Activated naive CD8-positive, alpha-beta T cell treated with anti-CD3 and anti-CD28 coated beads, Interleukin-2, amount 50 U/mL, for 16 hours (primary cell): ENCODE data around the gene ZNF175.
A peak's percentile ranks its signal among the peaks of the same experiment; 100 is the strongest.

Experiments used
- DNase-seq: peaks from one replicate; pipeline ENCODE4 v3.0.0-alpha.2; 2020; ENCODE audit warnings: low read depth, low spot score

Gene ZNF175

DNA sequence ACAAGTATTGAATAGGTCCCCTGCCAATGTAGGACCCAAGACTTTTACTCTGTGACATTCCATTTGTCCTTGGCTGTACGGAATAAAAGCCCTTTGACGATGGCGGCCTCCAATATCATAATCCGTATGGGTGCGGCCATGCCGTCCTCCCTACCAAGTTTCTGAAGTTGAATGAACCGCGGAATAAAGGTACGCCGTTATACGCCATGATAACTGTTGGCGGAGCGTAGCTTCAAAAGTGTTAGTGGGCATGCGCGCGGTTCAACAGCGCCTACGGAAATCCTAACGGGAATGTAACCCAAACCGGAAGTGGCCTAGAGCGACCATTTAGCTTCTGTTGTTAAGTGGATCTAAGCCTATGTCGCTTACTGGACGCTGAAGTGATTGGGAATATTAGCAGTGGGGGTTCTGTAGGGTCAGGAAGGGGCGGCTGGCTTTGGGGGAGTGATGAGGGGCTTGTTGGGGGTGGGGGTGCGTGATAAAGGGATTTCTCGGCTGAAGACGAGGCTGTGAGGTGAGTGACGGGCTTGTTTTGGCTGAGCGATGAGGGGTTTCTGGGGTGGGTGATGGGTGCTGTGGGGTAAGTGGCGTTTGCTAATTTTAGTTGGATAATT lies at the start of gene ZNF175:
Gene ZNF175, plus strand, starts transcription at position 322 of the 614 bp plus-strand sequence. CDS start 2,047 bp downstream, outside the sequence.
- peak; percentile 72 for DNase-seq

DNA sequence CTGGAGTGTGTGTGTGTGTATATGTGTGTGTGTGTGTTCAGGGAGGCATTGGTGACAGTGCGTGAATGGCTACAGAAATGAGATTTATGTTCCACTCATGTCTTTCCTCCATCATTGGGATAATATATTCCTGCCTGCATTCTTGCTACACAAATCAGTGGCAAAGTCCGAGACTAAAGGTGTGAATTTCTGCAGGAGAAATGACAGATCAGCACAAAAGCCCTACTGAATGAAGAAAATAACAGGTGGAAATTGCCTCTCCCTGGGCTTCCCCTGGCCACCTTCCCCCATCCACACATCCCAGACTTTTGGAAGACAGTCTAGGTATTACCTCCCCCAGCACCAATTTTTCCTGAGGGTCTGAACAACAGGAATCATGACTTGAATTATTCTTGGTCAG lies 49.7 kb upstream of the ZNF175 start:
- DNase-seq: no peak

- DNase-seq: no peak
Observed at GRCh38 chr19:51521781-51522180, 49.3 kb upstream of the ZNF175 start.

DNA sequence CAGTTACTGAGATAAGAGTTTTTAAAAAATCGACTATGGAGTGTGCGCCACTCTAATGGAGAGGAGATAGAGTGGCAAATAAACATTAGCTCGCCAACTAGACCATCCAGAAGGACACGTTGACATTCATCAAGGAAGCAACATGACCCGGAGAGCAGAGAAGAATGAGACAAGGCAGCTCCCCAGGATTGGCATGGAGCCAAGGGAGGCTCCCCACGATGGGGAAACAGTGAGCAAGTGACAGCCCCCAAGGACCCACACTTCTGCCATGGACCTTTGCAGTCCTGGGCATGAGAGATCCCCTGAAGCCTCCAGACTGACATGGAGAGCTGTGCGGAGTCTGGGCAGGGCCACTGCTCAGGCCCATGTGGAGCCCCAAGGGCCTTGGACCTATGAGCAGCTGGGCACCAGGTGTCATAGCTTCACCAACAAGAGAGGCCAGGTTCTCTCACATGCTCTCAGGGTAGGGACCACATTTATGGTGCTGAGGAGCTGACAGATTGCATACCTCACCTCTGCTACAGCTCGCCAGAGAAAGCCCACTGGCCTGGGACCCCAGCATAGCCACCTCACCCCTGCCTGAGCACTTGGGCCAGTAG lies 46.3 kb upstream of the ZNF175 start:
- no peak for DNase-seq

DNA sequence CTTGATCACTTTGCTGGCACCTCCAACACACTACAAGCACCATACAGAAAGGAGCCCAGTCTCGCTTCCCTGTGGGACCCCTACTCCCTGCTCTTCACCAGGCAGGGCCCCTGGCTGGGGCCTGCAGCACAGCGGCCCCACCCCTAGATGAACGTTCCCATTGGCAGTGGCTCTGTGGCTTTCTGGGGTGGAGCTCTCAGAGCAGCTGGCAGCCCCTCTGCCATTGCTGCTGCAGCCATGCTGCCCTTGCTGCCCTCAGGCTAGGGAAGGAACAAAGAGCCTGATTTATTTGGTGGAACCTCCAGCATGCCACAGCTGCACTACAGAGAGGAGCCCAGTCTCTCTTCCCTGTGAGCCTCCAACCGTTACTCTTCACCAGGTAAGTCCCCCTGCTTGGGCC lies 45.4 kb upstream of the ZNF175 start:
- no peak for DNase-seq

- DNase-seq: no peak
Observed at GRCh38 chr19:51529301-51529700, 41.8 kb upstream of the ZNF175 start.

- no peak for DNase-seq
Observed at GRCh38 chr19:51530616-51531015, 40.5 kb upstream of the ZNF175 start.

GRCh38 chr19:51531349-51532315 lies 39.5 kb upstream of the ZNF175 start, which contains the start of gene SIGLEC6:
SIGLEC6 (minus strand) TSS chr19:51531670; CDS start chr19:51531648, 22 bp downstream.
- DNase-seq: no peak

GRCh38 chr19:51535535-51535934 lies 35.5 kb upstream of the ZNF175 start:
- DNase-seq: no peak

- DNase-seq: no peak
Observed at GRCh38 chr19:51539821-51540366, 31.2 kb upstream of the ZNF175 start.

DNA sequence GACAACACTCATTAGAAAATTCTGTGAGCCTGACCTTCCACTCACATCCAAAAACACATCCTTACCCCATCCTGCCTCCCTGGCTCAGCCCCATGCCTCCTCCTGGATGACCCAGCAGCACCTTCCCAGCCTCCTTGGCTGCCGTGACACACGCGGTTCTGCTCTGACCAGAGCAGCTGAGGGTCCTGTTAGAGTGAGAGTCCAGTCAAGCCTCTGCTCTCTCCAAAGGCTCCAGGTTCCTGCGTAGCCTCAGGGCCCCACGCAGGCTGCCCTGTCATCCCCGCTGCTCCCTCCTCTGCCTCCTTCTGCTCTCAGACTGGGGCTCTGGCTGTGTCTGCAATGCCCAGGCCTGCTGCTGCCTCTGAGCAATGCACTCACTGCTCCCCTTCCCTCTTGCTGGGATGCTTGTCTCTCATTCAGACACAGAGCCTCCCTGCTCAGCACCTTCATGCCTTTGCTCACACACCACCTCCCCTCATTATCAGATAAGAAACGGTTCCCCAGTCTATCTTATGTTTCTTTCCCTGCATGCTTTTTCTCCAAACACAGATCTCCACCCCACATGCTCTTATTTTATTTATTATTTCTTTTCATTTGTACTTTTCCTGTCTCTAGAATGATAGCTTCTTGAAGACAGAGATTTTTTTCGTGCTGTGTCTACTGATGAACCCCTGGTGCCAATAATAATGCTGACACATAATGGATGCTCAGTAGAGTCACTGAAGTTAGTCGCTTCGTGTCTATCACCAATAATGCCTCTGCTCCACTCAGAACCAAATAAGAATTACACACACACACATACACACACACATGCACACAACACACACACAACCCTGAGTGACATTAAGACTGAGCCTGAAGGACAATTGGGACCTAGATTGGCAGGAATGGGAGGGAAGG lies 29.4 kb upstream of the ZNF175 start:
- DNase-seq: no peak

GRCh38 chr19:51542699-51543098 lies 28.4 kb upstream of the ZNF175 start:
- no peak for DNase-seq

DNA sequence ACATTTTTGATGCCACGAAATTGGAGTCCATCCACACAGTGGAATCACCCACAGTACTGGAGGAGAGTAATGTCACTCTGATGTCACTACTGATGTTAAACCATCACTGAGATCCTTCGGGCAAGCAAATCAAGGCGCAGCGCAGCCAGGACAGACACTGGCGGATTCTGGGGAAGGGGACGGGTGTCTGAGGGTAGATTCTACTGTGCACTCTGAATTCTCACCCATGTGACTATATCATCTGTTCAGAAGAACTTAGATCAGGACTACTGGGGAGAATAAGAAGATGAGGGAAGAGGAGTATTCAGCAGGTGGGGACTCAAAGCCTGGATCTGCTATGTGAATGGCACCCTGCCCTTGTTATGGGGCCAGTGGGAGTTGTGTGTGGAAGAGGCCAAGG lies 27.0 kb upstream of the ZNF175 start:
- no peak for DNase-seq

DNA sequence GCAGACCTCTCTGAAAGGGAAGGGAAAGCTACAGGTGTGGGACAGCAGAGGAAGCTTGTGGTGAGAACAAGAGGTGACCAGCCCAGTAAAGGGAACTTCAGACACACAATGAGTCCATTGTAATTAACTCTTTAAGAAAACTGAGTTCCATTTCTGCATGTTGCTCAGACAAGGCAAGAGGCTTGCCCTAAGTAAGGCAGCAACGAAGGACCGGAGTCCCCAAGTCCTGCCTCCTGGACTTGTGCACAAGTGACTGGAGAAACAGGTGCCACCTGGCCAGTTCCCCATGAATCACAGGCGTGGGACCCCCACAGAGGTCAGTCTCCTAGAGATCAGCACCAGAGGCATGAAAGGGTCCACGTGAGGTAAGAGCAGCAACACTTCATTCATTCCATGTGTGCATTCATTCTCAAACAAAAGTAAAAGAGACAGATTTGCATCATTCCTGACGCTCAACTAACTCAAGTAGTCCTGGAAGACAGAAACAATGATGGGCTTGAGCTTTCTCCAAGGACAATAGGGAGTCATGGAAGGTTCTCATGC lies 24.9 kb upstream of the ZNF175 start:
- DNase-seq: no peak

GRCh38 chr19:51546650-51547396 lies 24.3 kb upstream of the ZNF175 start:
- no peak for DNase-seq

DNA sequence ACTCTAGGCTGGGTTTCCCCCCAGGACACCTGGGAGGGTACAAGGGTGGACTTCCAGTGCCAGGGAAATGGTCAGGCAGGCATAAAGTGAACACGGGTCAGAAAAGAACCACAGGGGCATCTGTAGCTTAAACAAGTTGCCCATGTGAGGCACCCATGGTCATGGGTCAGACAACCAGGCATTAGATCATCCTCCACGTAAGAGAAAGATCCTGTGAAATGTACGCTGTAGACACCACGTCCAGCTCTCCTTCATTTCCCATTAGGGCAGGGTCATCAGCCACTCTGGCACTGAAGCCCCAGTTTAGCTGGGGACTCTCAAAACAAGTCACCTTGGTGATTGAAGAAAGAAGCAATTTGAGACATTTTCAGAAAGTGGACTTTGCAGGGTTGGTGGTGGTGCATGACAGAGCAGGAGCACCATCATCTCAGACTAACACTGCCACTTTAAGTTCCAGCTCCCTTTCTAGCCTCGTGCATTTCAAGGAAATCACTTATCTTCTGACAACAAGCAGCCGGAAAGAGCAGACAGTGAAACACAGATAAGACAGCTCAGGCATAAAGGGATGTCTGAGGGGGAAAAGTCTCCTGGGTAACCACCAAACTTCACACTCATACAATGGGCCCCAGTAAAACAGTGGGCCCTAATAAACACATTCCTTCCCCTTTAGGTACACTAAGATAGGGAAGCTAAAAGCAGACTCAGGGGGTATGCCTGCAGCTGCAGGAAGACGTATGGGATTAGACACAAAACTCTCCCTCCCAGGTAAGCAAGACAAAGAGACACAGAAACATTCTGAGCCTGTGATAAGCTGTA lies 23.5 kb upstream of the ZNF175 start:
- DNase-seq: no peak

- no peak for DNase-seq
Observed at GRCh38 chr19:51548213-51548651, 22.9 kb upstream of the ZNF175 start.

DNA sequence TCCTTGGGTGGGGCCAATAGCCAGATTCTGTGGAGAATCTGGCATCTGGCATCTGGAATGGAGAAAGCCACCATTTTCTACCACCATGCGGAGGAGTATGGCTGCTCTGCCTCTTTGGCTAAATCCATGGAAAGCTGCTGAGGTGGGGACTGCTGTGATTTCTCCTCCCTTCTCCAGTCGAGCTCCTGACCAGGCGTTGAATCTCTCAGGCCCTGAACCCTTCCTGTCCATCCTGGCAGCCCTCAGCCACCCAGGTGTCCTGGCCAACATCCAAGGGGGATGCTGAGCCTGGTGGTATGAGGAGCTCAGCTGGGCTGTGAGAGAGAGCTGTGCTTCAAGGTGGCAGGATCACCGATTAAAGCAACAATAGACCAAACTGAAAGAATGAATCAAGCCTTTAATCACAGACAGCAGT lies 22.2 kb upstream of the ZNF175 start:
- DNase-seq: no peak
